Esophagus muscularis mucosa (tissue), 3 donors: ENCODE data around the gene TMTC2.

Experiments used
- POLR2A ChIP-seq: fragments of 450-650 bp; IDR thresholded peaks from one replicate; pipeline ENCODE4 v1.6.1; 2017; ENCODE audit warnings: antibody characterized with exemption, moderate library complexity, mild to moderate bottlenecking, low read depth
- TF ChIP-seq, protein P1 (sequence below), 3 experiments: fragments of 200-600 bp in 2 of 3; fragments of 450-650 bp in 1 of 3; sonication (generic) in 2 of 3; IDR thresholded peaks; one replicate each; pipeline ENCODE4 v1.5.1; 2017 to 2019; ENCODE audit warnings: antibody characterized with exemption in 3 of 3, mild to moderate bottlenecking in 2 of 3, moderate library complexity in 1 of 3

DNA sequence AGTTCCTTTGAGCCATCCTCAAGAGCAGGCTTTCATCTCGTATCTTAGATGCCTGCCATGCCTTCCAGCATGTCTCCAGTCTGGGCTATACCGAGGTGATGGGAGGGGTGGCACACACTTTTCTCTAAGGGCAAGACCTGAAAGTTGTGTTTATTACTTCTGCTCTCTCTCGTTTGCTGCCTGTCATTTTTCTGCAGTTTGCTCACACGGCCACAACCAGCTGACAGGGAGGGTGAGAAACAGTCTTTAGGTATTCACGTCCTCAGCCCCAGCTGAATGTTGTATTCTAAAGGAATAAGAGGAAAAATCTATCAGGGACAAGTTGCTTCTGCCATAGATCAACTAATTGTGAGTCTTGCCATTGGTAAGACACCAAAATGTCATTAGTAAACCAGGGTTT lies 88.0 kb downstream of the TMTC2 start:
- TF ChIP-seq, protein P1, sequence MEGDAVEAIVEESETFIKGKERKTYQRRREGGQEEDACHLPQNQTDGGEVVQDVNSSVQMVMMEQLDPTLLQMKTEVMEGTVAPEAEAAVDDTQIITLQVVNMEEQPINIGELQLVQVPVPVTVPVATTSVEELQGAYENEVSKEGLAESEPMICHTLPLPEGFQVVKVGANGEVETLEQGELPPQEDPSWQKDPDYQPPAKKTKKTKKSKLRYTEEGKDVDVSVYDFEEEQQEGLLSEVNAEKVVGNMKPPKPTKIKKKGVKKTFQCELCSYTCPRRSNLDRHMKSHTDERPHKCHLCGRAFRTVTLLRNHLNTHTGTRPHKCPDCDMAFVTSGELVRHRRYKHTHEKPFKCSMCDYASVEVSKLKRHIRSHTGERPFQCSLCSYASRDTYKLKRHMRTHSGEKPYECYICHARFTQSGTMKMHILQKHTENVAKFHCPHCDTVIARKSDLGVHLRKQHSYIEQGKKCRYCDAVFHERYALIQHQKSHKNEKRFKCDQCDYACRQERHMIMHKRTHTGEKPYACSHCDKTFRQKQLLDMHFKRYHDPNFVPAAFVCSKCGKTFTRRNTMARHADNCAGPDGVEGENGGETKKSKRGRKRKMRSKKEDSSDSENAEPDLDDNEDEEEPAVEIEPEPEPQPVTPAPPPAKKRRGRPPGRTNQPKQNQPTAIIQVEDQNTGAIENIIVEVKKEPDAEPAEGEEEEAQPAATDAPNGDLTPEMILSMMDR (IDR thresholded peaks at IDR 0.05): no peak
- TF ChIP-seq POLR2A: no peak
